Measurements from ENCODE around the gene CCDC57. TPM values are rescaled to one million over a fixed set of nuclear protein-coding genes. Genes with fewer than 3 reads are reported as not detected.
A peak's percentile ranks its signal among the peaks of the same experiment; 100 is the strongest.

CCDC57 gene
- total and polyA plus RNA-seq, 8 donors: 19.6 to 176 (median 25.4) TPM

- Histone ChIP-seq H3K9me3 (no peaks in the 10 kb centered on the region), H3K27ac (no peak overlapping the region), H3K4me3 (no peak overlapping the region), H3K4me1 (no peaks in the 10 kb centered on the region), H3K27me3 (no peaks in the 10 kb centered on the region), H3K36me3 (peaks cover 0 to 57% (median 34%) of the 10 kb centered on the region in 3 donors)
- ATAC-seq (no peak), FAIRE-seq (no peak), DNase-seq (peak in 1 of 6 donors; percentile 67)
- intact Hi-C loops (cut with DNase I): no loop called here
- 91% methylated on average over 23 to 25 of the region's 25 CpGs for WGBS, 2 donors
- TF ChIP-seq CTCF (IDR thresholded peaks at IDR 0.05): no peak
Measured at GRCh38 chr17:82085931-82086764, 126.5 kb downstream of the CCDC57 start.

- Histone ChIP-seq H3K9me3 (no peaks in the 10 kb centered on the region), H3K27ac (no peak overlapping the region), H3K36me3 (peaks cover 0 to 59% (median 34%) of the 10 kb centered on the region in 3 donors), H3K4me1 (no peaks in the 10 kb centered on the region), H3K27me3 (no peaks in the 10 kb centered on the region), H3K4me3 (no peak overlapping the region)
- ATAC-seq: no peak
- WGBS, 2 donors: 92 to 93% methylated on average over 33 to 49 of the region's 49 CpGs
- peak in 1 of 6 donors; percentile 74 for DNase-seq
- TF ChIP-seq CTCF (IDR thresholded peaks at IDR 0.05): no peak
- intact Hi-C loops (cut with DNase I): no loop called here
- FAIRE-seq: no peak
Measured at GRCh38 chr17:82085031-82085861, 127.4 kb downstream of the CCDC57 start.

- WGBS, 2 donors: 94 to 95% methylated on average over 30 to 31 of the region's 31 CpGs
- ATAC-seq: no peak
- no peak overlapping the region for H3K4me3 ChIP-seq
- FAIRE-seq: no peak
- no peak overlapping the region for H3K27ac ChIP-seq
- peak in 1 of 6 donors; percentile 70 for DNase-seq
- H3K4me1 ChIP-seq: no peaks in the 10 kb centered on the region
- no peaks in the 10 kb centered on the region for H3K9me3 ChIP-seq
- intact Hi-C loops (cut with DNase I): no loop called here
- H3K27me3 ChIP-seq: no peaks in the 10 kb centered on the region
- no peak for TF ChIP-seq CTCF (IDR thresholded peaks at IDR 0.05)
- H3K36me3 ChIP-seq: peaks cover 0 to 57% (median 34%) of the 10 kb centered on the region in 3 donors
Measured at GRCh38 chr17:82084373-82085030, 128.1 kb downstream of the CCDC57 start.

- H3K9me3 ChIP-seq: no peaks in the 10 kb centered on the region
- TF ChIP-seq CTCF (IDR thresholded peaks at IDR 0.05): no peak
- no peak overlapping the region for H3K4me3 ChIP-seq
- WGBS, 2 donors: 93 to 94% methylated on average over 54 to 55 of the region's 55 CpGs
- DNase-seq (peak in 1 of 6 donors; percentile 69), FAIRE-seq (no peak), ATAC-seq (no peak)
- intact Hi-C loops (cut with DNase I): no loop called here
- H3K27ac ChIP-seq: no peak overlapping the region
- peaks cover 0 to 49% (median 32%) of the 10 kb centered on the region in 3 donors for H3K36me3 ChIP-seq
- H3K4me1 ChIP-seq: no peaks in the 10 kb centered on the region
- H3K27me3 ChIP-seq: no peaks in the 10 kb centered on the region
Measured at GRCh38 chr17:82083533-82084359, 128.9 kb downstream of the CCDC57 start.
